Measurements from ENCODE around the gene JMJD8. TPM values are rescaled to one million over a fixed set of nuclear protein-coding genes. Genes with fewer than 3 reads are reported as not detected.

JMJD8 gene
- polyA plus RNA-seq, 3 donors = 28.7 to 45.3 (median 33.5) TPM

DNA sequence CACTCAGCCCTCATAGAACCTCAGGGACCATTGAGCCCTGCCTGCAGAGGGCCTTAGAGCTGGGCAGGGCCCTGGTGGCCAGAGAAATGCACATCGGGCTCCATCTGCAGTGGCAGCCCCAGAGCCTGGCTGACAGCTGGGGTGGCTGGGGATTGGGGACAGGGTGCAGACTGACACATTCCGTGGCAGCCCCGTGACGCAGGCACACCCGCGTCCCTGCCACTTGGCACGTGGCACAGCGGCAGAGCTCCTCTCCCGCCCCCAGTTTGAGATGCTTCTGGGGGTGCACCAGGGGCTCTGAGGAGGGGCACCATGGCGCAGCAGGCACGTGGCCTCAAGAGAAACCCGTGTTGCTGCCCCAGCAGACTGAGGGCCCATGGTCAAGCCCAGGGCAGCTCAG lies 19.3 kb upstream of the JMJD8 start:
- Histone ChIP-seq H4K20me1 (ENCODE audit: insufficient read depth, low read length) (no peaks in the 10 kb centered on the region), H3K79me2 (ENCODE audit: insufficient read depth, low read length) (no peaks in the 10 kb centered on the region), H3K36me3 (replicated peaks in 1 of 2; ENCODE audit: control insufficient read depth in 1 of 2, insufficient read depth in 2 of 2, low read length in 2 of 2) (no peaks in the 10 kb centered on the region), H3K9ac (ENCODE audit: insufficient read depth, low read length, poor library complexity, severe bottlenecking) (no peak overlapping the region), H3K27me3 (ENCODE audit: control insufficient read depth in 2 of 2, insufficient read depth in 2 of 2, low read length in 2 of 2) (peaks cover 10 to 83% of the 10 kb centered on the region in 2 donors), H3K4me2 (replicated peaks; ENCODE audit: extremely low read depth, low read length, poor library complexity, severe bottlenecking) (no peak overlapping the region), H3K27ac (ENCODE audit: low read depth in 1 of 2, low read length in 2 of 2) (no peak overlapping the region), H3K4me1 (ENCODE audit: control insufficient read depth in 1 of 2, insufficient read depth in 2 of 2, low read length in 2 of 2) (no peaks in the 10 kb centered on the region), H3K9me3 (replicated peaks in 1 of 2; ENCODE audit: control insufficient read depth in 1 of 2, insufficient read depth in 1 of 2, low read length in 2 of 2) (peaks cover 0 to 4% of the 10 kb centered on the region in 2 donors), H2AFZ (ENCODE audit: insufficient read depth, low read depth, low read length, poor library complexity, severe bottlenecking) (no peak overlapping the region), H3K4me3 (replicated peaks in 1 of 3; ENCODE audit: low read depth in 2 of 3, low read length in 3 of 3) (no peak overlapping the region)
- Mint-ChIP-seq H3K4me1 (no peaks in the 10 kb centered on the region), H3K9me3 (peaks cover 0 to 8% (median 0%) of the 10 kb centered on the region in 7 donors), H3K4me3 (peak overlapping the region in 1 of 2 donors; percentile 15), H3K27me3 (ENCODE audit: low read depth in 3 of 3) (peaks cover 65 to 88% (median 83%) of the 10 kb centered on the region in 3 donors), H3K27ac (no peak overlapping the region), H3K36me3 (no peaks in the 10 kb centered on the region)
- TF ChIP-seq, protein P1, sequence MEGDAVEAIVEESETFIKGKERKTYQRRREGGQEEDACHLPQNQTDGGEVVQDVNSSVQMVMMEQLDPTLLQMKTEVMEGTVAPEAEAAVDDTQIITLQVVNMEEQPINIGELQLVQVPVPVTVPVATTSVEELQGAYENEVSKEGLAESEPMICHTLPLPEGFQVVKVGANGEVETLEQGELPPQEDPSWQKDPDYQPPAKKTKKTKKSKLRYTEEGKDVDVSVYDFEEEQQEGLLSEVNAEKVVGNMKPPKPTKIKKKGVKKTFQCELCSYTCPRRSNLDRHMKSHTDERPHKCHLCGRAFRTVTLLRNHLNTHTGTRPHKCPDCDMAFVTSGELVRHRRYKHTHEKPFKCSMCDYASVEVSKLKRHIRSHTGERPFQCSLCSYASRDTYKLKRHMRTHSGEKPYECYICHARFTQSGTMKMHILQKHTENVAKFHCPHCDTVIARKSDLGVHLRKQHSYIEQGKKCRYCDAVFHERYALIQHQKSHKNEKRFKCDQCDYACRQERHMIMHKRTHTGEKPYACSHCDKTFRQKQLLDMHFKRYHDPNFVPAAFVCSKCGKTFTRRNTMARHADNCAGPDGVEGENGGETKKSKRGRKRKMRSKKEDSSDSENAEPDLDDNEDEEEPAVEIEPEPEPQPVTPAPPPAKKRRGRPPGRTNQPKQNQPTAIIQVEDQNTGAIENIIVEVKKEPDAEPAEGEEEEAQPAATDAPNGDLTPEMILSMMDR (IDR thresholded peaks at IDR 0.05) = no peak
- intact Hi-C loops (cut with micrococcal nuclease) = no loop called here
- WGBS (ENCODE audit: insufficient coverage) = 88% methylated on average over 11 of the region's 12 CpGs
- no peak for DNase-seq

DNA sequence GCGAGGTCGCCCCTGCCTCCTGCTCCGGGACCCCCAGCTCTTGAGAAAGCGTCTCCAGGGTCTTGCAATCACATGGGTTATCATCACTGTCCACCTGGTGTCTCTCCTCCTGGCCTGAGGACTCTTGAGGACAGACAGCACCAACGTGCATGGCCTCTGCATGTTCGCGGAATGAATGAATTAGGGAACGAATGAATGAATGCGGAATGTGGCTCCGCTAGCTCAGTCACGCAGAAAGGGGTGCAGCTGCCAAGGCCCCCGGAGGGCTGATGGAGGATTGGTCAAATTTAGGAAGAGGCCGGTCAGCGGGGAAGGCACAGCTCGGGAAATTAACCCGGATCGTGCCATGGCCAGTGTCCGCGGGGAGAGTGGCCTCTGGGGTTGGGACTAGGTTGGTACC lies 18.2 kb upstream of the JMJD8 start:
- H3K4me1 ChIP-seq (ENCODE audit: control insufficient read depth in 1 of 2, insufficient read depth in 2 of 2, low read length in 2 of 2) = no peaks in the 10 kb centered on the region

More for the DNA sequence above, 18.2 kb upstream of the JMJD8 start:
- H4K20me1 ChIP-seq (ENCODE audit: insufficient read depth, low read length) = no peaks in the 10 kb centered on the region
- Mint-ChIP-seq H3K27me3 (ENCODE audit: low read depth in 3 of 3) (peaks cover 63 to 88% (median 82%) of the 10 kb centered on the region in 3 donors), H3K4me3 (peak overlapping the region in 1 of 2 donors; percentile 65), H3K4me1 (no peaks in the 10 kb centered on the region), H3K27ac (no peak overlapping the region), H3K9me3 (peaks cover 0 to 8% (median 0%) of the 10 kb centered on the region in 7 donors), H3K36me3 (no peaks in the 10 kb centered on the region)
- no peaks in the 10 kb centered on the region for H3K36me3 ChIP-seq (replicated peaks in 1 of 2; ENCODE audit: control insufficient read depth in 1 of 2, insufficient read depth in 2 of 2, low read length in 2 of 2)
- H3K27me3 ChIP-seq (ENCODE audit: control insufficient read depth in 2 of 2, insufficient read depth in 2 of 2, low read length in 2 of 2) = peaks cover 10 to 75% of the 10 kb centered on the region in 2 donors
- no peak overlapping the region for H3K4me2 ChIP-seq (replicated peaks; ENCODE audit: extremely low read depth, low read length, poor library complexity, severe bottlenecking)
- TF ChIP-seq, protein P1 (IDR thresholded peaks at IDR 0.05) = no peak
- H3K27ac ChIP-seq (ENCODE audit: low read depth in 1 of 2, low read length in 2 of 2) = no peak overlapping the region
- 87% methylated on average over 16 of the region's 19 CpGs for WGBS (ENCODE audit: insufficient coverage)
- no peak overlapping the region for H3K4me3 ChIP-seq (replicated peaks in 1 of 3; ENCODE audit: low read depth in 2 of 3, low read length in 3 of 3)
- H3K9ac ChIP-seq (ENCODE audit: insufficient read depth, low read length, poor library complexity, severe bottlenecking) = no peak overlapping the region
- H3K9me3 ChIP-seq (replicated peaks in 1 of 2; ENCODE audit: control insufficient read depth in 1 of 2, insufficient read depth in 1 of 2, low read length in 2 of 2) = peaks cover 0 to 4% of the 10 kb centered on the region in 2 donors
- no peak overlapping the region for H2AFZ ChIP-seq (ENCODE audit: insufficient read depth, low read depth, low read length, poor library complexity, severe bottlenecking)
- intact Hi-C loops (cut with micrococcal nuclease) = no loop called here
- H3K79me2 ChIP-seq (ENCODE audit: insufficient read depth, low read length) = no peaks in the 10 kb centered on the region
- no peak for DNase-seq
